ENCODE data around the gene ALG14. TPM values are rescaled to one million over a fixed set of nuclear protein-coding genes. Genes with fewer than 3 reads are reported as not detected.

ALG14 gene
- total RNA-seq, 6 experiments from 2014 or later: 8.8 to 14.0 (median 11.9) TPM

DNA sequence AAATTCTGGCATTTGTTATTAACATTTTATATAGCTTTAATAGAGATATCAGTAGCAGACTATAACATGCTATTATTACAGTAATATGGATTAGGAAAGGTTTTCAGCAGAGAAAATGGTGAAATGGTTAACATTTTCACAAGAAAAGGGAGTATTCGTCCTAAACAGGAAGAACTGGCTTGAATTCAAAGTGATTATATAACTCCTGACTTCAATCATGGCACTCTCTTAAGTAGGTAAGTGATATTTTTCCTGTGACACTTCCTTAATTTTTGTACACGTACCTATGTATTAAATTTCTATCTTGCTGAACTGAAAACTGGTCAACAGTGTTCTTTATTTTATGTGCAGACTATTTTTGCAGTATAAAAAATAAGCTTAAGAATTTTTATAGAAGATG, 77.9 kb downstream of the ALG14 start:
- H3K27ac Mint-ChIP-seq: no peak overlapping the region
- no peaks in the 10 kb centered on the region; the same call in 1 of the 2 replicates for H3K36me3 Mint-ChIP-seq (ENCODE audit: low read depth)
- no peak for TF ChIP-seq CTCF (IDR thresholded peaks at IDR 0.05)
- peaks cover 29% of the 10 kb centered on the region for H3K4me1 Mint-ChIP-seq (ENCODE audit: low read depth)
- no peak for DNase-seq
- H3K4me3 Mint-ChIP-seq: no peak overlapping the region
- no peaks in the 10 kb centered on the region for H3K9me3 Mint-ChIP-seq
- peaks cover 2% of the 10 kb centered on the region for H3K27me3 Mint-ChIP-seq (ENCODE audit: insufficient read depth)

DNA sequence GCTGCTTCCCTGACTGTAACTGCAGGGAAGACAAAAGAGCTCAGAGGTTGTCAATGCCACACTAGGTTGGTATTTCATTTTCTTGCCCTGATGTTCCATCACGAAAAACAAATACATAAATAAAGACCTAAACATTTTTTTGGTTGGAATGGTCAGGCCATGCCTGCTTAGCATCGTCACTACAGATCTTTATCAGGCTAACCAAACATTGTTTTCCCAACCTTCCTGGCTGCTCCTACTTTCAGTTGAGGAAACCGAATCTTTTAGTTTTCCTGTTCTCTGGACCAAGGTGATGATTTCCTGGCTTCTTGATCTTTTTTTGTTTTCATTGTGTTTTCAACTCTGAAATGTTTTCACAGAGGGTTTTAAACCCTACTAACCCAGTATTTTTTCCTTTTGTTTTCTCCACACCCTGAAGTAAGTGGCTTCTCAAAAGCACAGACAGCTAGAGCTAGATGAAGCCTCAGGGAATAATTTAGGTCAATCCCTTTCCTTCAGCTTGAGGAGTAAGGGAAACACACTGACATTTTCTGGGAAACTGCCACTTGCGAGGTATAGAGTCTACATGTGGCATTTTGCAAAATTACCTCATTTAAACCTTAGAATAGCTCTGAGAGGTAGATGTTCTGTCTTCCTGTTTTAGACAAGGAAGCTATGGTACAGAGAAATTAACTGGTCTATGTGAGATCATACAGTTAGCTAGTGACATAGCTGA, 78.7 kb downstream of the ALG14 start:
- Mint-ChIP-seq H3K9me3 (no peaks in the 10 kb centered on the region), H3K27me3 (ENCODE audit: insufficient read depth) (no peaks in the 10 kb centered on the region; the same call in 1 of the 2 replicates), H3K36me3 (ENCODE audit: low read depth) (no peaks in the 10 kb centered on the region; the same call in 1 of the 2 replicates), H3K4me1 (ENCODE audit: low read depth) (peaks cover 31% of the 10 kb centered on the region), H3K4me3 (peak overlapping the region; percentile 35; the same call in 1 of the 2 replicates), H3K27ac (peak overlapping the region; percentile 54)
- DNase-seq: peak; percentile 24
- TF ChIP-seq CTCF (IDR thresholded peaks at IDR 0.05): no peak

DNA sequence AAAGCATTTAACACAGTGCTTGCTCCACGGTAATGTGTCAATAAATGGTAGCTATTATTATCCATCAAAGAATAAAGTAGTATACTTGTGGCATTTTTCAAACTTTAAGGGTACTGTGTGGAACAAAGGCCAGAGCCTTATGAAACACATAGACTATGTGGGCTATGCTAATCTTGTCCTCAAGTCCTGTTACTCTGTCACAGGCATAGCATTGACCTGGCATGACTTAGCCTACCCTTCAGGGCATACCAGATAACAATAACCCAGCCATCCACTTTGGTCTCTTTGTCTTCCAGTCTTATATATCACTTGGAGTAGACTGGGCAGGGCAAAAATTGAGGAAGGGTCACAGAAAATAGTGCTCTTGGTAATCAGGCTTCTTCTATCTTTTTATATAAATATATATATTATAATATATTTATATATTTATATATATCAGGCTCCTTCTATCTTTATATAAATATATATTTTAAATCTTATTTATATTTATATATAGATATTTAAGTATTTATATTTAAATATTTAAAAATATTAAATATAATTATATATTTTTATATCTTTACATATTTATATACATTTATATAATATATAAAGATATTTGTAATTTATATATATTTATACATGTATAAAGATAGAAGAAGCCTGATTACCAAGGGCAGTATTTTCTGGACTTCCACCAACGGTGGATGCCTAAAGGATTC, 79.7 kb downstream of the ALG14 start:
- no peaks in the 10 kb centered on the region; the same call in none of the 2 replicates for H3K36me3 Mint-ChIP-seq (ENCODE audit: low read depth)
- no peaks in the 10 kb centered on the region; the same call in 1 of the 2 replicates for H3K27me3 Mint-ChIP-seq (ENCODE audit: insufficient read depth)
- peaks cover 38% of the 10 kb centered on the region for H3K4me1 Mint-ChIP-seq (ENCODE audit: low read depth)
- no peak overlapping the region for H3K27ac Mint-ChIP-seq
- H3K4me3 Mint-ChIP-seq: no peak overlapping the region
- TF ChIP-seq CTCF (IDR thresholded peaks at IDR 0.05): no peak
- H3K9me3 Mint-ChIP-seq: no peaks in the 10 kb centered on the region
- no peak for DNase-seq

DNA sequence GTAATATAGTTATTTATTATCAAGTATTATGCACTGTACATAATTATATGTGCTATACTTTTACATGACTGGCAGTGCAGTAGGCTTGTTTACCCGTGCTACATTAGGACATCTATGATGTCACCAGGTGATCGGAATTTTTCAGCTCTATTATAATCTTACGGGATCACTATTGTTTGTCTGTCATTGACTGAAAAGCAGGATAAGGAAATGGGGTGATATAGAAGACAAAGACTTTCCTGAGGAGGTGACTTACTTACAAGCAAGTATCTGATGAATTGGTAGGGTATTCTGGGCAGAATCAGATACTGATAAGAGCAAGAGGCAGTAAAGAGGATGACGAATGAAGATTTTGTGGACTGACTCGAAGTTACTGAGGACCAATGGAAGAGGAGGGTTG, 80.6 kb downstream of the ALG14 start:
- Mint-ChIP-seq H3K36me3 (ENCODE audit: low read depth) (peaks cover 7% of the 10 kb centered on the region), H3K27ac (no peak overlapping the region), H3K4me3 (no peak overlapping the region), H3K9me3 (no peaks in the 10 kb centered on the region), H3K4me1 (ENCODE audit: low read depth) (peaks cover 46% of the 10 kb centered on the region), H3K27me3 (ENCODE audit: insufficient read depth) (no peaks in the 10 kb centered on the region; the same call in 1 of the 2 replicates)
- no peak for DNase-seq
- TF ChIP-seq CTCF (IDR thresholded peaks at IDR 0.05): no peak

DNA sequence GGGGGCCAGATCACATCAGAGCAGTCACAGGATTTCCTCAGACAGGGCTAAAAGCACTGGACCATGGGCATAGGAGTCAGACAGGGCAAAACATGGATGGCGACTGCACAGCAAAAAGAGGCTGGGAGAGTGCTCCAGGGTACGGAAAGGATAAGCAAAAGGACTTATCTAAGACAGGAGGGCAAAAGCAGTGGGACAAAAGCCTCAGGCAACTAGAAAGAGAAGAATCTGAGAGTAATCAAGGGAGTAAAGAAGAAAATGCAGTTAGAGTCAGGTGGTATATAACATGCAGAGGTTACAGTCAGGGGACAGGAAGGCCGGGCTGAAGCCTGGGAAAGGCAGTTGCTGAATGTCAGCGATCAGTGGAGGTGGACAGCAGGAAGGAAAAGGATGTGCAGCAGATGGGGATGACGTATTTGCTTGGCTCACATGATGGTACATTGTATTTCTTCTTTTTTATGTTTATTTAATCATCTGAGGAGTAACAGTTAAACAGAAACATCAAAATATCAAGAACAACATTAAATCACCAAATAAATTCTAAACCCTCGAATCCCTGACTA, 82.8 kb downstream of the ALG14 start:
- TF ChIP-seq CTCF (IDR thresholded peaks at IDR 0.05): no peak
- no peaks in the 10 kb centered on the region; the same call in 1 of the 2 replicates for H3K27me3 Mint-ChIP-seq (ENCODE audit: insufficient read depth)
- no peak for DNase-seq
- H3K9me3 Mint-ChIP-seq: no peaks in the 10 kb centered on the region
- H3K36me3 Mint-ChIP-seq (ENCODE audit: low read depth): peaks cover 13% of the 10 kb centered on the region
- no peak overlapping the region for H3K27ac Mint-ChIP-seq
- H3K4me1 Mint-ChIP-seq (ENCODE audit: low read depth): peaks cover 46% of the 10 kb centered on the region
- H3K4me3 Mint-ChIP-seq: no peak overlapping the region

Measured in HFFc6 (cell line).